Endodermal cell (in vitro differentiated cells): ENCODE results near the gene GFOD1. TPM values are rescaled to one million over a fixed set of nuclear protein-coding genes. Genes with fewer than 3 reads are reported as not detected.

Source experiments
- DNase-seq: peaks from one replicate; pipeline ENCODE4 v3.0.0-alpha.2; 2017
- H3K27ac ChIP-seq: 2 replicates; pipeline ENCODE4 v1.5.1; 2013; ENCODE audit warnings: mild to moderate bottlenecking, low read depth, low read length, moderate library complexity
- H3K27me3 ChIP-seq: 2 replicates; pipeline ENCODE4 v1.6.1; 2013; ENCODE audit warnings: mild to moderate bottlenecking, low read length, moderate library complexity; ENCODE audit not compliant: insufficient read depth, control insufficient read depth, poor library complexity, severe bottlenecking
- H3K36me3 ChIP-seq: 2 replicates; pipeline ENCODE4 v1.7.0; 2013; ENCODE audit warnings: mild to moderate bottlenecking, low read length, moderate library complexity; ENCODE audit not compliant: control insufficient read depth, insufficient read depth
- H3K4me1 ChIP-seq: one replicate; pipeline ENCODE4 v1.7.0; 2013; ENCODE audit warnings: low read length; ENCODE audit not compliant: control insufficient read depth, insufficient read depth
- H3K4me3 ChIP-seq: 2 replicates; pipeline ENCODE4 v1.5.1; 2013; ENCODE audit warnings: mild to moderate bottlenecking, low read length, moderate library complexity
- H3K9ac ChIP-seq: 2 replicates; pipeline ENCODE4 v1.6.1; 2013; ENCODE audit warnings: mild to moderate bottlenecking, low read length, moderate library complexity; ENCODE audit not compliant: poor library complexity, severe bottlenecking; ENCODE audit errors: extremely low read depth
- H3K9me3 ChIP-seq: 2 replicates; pipeline ENCODE4 v1.6.1; 2013; ENCODE audit warnings: mild to moderate bottlenecking, low read length, moderate library complexity; ENCODE audit not compliant: control insufficient read depth
- H3K27ac Mint-ChIP-seq: 2 replicates; pipeline ENCODE4 v1.8.0; 2020; ENCODE audit warnings: mixed read lengths
- H3K27me3 Mint-ChIP-seq: 2 replicates; pipeline ENCODE4 v1.8.0; 2021; ENCODE audit warnings: mild to moderate bottlenecking, mixed read lengths; ENCODE audit not compliant: insufficient read depth
- H3K36me3 Mint-ChIP-seq: 2 replicates; pipeline ENCODE4 v1.8.0; 2020; ENCODE audit warnings: low read depth, mixed read lengths
- H3K4me1 Mint-ChIP-seq: 2 replicates; pipeline ENCODE4 v1.8.0; 2020; ENCODE audit warnings: mixed read lengths
- H3K4me3 Mint-ChIP-seq: 2 replicates; pipeline ENCODE4 v1.8.0; 2020; ENCODE audit warnings: mild to moderate bottlenecking, moderate library complexity, mixed read lengths
- H3K9me3 Mint-ChIP-seq: 2 replicates; pipeline ENCODE4 v1.8.0; 2020; ENCODE audit warnings: mild to moderate bottlenecking, mixed read lengths
- WGBS, 2 experiments: methylation state at CpG; one replicate each; pipeline versions ENCODE4 v1.1.5 to v1.1.7; 2013; ENCODE audit warnings: missing lambda C conversion rate in 2 of 2, mixed read lengths in 1 of 2; ENCODE audit not compliant: insufficient coverage in 1 of 2, insufficient read length in 1 of 2; 5-methylcytosine and 5-hydroxymethylcytosine counted together
- total RNA-seq, 2 donors: library from RNA; stranded (reverse); fragmentation: NEBNext Ultra II Directional in 1 of 2; extraction: Animal tissue kit (Norgen Biotek cat#: 25700) in 1 of 2; gene quantifications; 2 replicates in 1 of 2; 3 replicates in 1 of 2; pipeline ENCODE4 v1.2.1, GENCODE V29; 2021
- TF ChIP-seq, protein P1 (sequence below): fragments of 200-600 bp; sonication (generic); conservative IDR thresholded peaks from 2 replicates; pipeline ENCODE4 v1.5.0; 2021; ENCODE audit warnings: antibody characterized with exemption, mild to moderate bottlenecking

The GFOD1 gene
- total RNA-seq, 2 donors from 2014 or later = 0.71 to 1.9 TPM

DNA sequence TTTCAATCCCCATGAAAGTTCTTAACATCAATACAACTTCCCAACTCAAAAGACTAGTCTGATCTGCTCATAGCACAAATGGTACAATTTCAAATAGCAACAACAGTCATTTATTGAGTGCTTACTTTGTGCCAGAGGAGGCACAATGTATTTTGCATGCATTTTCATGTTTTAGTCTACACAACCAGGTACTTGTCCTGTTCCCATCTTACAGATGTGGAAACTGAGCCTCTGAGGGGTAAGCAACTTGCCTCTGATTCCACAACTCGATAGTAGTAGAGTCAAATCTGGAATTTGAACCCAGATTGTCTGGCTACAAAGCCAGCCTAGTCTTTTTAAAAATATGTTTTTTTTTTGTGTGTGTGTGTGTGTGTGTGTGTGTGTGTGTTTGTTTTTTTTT is 113.5 kb downstream of the GFOD1 start:
- peaks cover 1% of the 10 kb centered on the region for H3K27me3 Mint-ChIP-seq
- Histone ChIP-seq H3K27ac (no peak overlapping the region), H3K4me1 (no peaks in the 10 kb centered on the region), H3K9ac (no peak overlapping the region), H3K36me3 (no peaks in the 10 kb centered on the region), H3K4me3 (no peak overlapping the region), H3K27me3 (no peaks in the 10 kb centered on the region), H3K9me3 (no peaks in the 10 kb centered on the region)
- WGBS, 2 experiments = 95% methylated on average over 1 of the region's 1 CpG; no CpG with 5 or more reads in 1 of the 2 experiments
- H3K4me3 Mint-ChIP-seq = no peak overlapping the region
- H3K9me3 Mint-ChIP-seq = peaks cover 4% of the 10 kb centered on the region
- peaks cover 1% of the 10 kb centered on the region for H3K4me1 Mint-ChIP-seq
- no peaks in the 10 kb centered on the region for H3K36me3 Mint-ChIP-seq
- no peak for DNase-seq
- H3K27ac Mint-ChIP-seq = no peak overlapping the region
- TF ChIP-seq, protein P1, sequence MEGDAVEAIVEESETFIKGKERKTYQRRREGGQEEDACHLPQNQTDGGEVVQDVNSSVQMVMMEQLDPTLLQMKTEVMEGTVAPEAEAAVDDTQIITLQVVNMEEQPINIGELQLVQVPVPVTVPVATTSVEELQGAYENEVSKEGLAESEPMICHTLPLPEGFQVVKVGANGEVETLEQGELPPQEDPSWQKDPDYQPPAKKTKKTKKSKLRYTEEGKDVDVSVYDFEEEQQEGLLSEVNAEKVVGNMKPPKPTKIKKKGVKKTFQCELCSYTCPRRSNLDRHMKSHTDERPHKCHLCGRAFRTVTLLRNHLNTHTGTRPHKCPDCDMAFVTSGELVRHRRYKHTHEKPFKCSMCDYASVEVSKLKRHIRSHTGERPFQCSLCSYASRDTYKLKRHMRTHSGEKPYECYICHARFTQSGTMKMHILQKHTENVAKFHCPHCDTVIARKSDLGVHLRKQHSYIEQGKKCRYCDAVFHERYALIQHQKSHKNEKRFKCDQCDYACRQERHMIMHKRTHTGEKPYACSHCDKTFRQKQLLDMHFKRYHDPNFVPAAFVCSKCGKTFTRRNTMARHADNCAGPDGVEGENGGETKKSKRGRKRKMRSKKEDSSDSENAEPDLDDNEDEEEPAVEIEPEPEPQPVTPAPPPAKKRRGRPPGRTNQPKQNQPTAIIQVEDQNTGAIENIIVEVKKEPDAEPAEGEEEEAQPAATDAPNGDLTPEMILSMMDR = no peak

DNA sequence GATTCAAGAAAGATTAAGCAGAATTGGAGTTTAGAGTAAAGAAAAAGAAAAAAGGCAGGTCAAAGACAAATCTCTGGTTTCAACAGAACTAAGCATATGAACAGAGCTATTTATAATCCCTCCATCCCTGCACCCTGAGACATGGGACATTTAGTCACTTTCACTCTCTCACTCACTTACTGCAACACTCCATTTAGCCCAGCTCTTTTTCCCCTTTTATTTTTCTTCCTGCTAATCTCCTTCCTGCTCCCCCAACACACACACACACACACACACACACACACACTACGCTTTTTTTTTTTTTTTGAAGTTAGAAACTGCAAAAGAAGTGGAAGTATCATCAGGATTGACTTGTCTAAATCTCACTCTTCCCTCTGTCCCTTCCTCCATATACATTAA is 113.9 kb downstream of the GFOD1 start:
- Histone ChIP-seq H3K4me1 (no peaks in the 10 kb centered on the region), H3K27me3 (no peaks in the 10 kb centered on the region), H3K9me3 (no peaks in the 10 kb centered on the region), H3K9ac (no peak overlapping the region), H3K36me3 (no peaks in the 10 kb centered on the region), H3K4me3 (no peak overlapping the region), H3K27ac (no peak overlapping the region)
- no peaks in the 10 kb centered on the region for H3K36me3 Mint-ChIP-seq
- peaks cover 4% of the 10 kb centered on the region for H3K9me3 Mint-ChIP-seq
- DNase-seq = no peak
- H3K4me3 Mint-ChIP-seq = no peak overlapping the region
- TF ChIP-seq, protein P1 = no peak
- no peak overlapping the region for H3K27ac Mint-ChIP-seq
- peaks cover 1% of the 10 kb centered on the region for H3K27me3 Mint-ChIP-seq
- 100% methylated on average over 1 of the region's 1 CpG; no CpG with 5 or more reads in 1 of the 2 experiments for WGBS, 2 experiments
- H3K4me1 Mint-ChIP-seq = no peaks in the 10 kb centered on the region

DNA sequence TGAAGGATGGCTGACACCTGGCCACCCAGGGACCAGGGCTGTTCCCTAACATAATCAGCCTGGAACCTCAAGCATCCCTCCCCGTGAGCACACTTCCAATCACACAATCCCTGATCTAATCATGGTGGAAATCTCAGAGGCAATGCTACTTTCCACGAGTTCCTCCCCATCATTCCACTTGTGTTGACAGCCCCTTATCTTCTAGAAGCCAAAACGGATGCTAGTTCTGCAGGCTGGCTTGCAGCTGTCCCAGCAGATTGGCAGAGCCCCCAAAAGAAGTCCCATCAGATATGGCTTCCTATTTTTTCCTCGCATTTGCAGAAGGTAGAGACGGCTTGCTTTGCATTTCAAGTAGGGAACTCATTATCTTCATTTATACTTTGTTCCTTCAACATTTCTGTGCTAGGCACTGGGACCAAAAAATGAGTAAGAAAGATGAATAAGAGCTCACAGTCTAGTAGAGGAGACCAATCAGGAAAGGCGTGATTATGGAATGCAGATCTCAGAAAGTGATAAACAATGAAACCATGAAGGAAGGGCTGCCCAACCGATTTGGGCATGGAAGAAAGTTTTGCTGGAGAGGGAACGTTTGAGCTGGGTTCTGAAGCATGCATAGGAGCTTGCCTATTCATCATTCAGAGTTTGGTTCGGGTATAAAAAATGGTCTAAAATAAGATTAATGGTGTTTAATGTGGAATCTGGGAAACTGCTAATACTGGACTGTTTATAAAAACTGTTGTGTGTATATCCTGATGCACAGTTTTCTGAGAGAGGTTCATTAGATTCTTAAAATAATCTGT is 114.5 kb downstream of the GFOD1 start:
- DNase-seq = no peak
- H3K9me3 ChIP-seq = no peaks in the 10 kb centered on the region
- Mint-ChIP-seq H3K4me1 (peaks cover 4% of the 10 kb centered on the region), H3K27me3 (peaks cover 1% of the 10 kb centered on the region), H3K27ac (no peak overlapping the region), H3K9me3 (peaks cover 4% of the 10 kb centered on the region), H3K36me3 (no peaks in the 10 kb centered on the region), H3K4me3 (no peak overlapping the region)
- no peaks in the 10 kb centered on the region for H3K4me1 ChIP-seq
- H3K9ac ChIP-seq = no peak overlapping the region
- WGBS, 2 experiments = 75 to 79% methylated on average over 6 to 9 of the region's 9 CpGs
- H3K4me3 ChIP-seq = no peak overlapping the region
- no peak overlapping the region for H3K27ac ChIP-seq
- H3K27me3 ChIP-seq = no peaks in the 10 kb centered on the region
- TF ChIP-seq, protein P1 = no peak
- no peaks in the 10 kb centered on the region for H3K36me3 ChIP-seq
